ENCODE measurements around the gene SOX6. TPM values are rescaled to one million over a fixed set of nuclear protein-coding genes. Genes with fewer than 3 reads are reported as not detected.
"Not testable (repeated sequence)": the region's sequence is repeated elsewhere in the genome, so short reads cannot be mapped to it uniquely, and the experiment has no call there.

Gene SOX6
- total RNA-seq, 1 donor from 2014 or later = not detected

DNA sequence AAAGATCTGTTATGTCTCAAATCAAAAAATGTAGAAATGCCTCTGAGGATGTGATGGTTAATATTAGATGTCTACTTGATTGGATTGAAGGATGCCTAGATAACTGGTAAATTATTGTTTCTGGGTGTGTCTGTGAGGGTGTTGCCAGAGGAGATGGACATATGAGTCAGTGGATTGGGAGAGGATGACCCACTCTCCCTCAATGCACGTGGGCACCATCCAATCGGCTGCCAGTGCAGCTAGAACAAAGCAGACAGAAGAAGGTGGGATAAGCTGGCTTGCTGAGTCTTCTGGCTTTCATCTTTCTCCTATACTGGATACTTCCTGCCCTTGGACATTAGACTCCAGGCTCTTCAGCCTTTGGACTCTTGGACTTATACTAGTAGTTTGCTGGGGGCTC, 430.3 kb downstream of the SOX6 start:
- intact Hi-C loops (cut with micrococcal nuclease) = no loop called here
- no peak for DNase-seq
- H3K9me3 Mint-ChIP-seq = no peaks in the 10 kb centered on the region

DNA sequence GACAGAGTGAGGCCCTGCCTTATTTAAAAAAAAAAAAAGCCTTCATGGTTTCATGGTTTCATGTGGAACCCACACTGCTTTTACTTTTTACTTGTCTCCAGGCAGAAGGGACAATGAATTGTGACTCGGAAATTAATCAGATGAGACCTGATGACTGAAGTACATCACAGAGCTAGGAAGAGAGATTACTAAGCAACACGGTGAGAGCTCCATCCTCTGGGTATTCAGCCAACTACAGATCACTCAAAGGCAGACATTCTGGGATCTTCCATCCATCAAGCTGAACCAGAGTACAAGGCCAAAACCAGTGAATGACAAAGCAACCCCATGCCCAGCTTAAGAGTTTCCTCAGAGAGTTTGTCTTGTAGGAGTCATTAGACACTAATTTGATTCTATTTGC, 433.2 kb downstream of the SOX6 start:
- no peak overlapping the region for H3K27ac Mint-ChIP-seq
- H3K4me3 Mint-ChIP-seq = no peak overlapping the region
- intact Hi-C loops (cut with micrococcal nuclease) = no loop called here
- H3K36me3 Mint-ChIP-seq (ENCODE audit: low read depth) = no peaks in the 10 kb centered on the region
- DNase-seq = no peak
- H3K27me3 Mint-ChIP-seq = no peaks in the 10 kb centered on the region
- H3K4me1 Mint-ChIP-seq = no peaks in the 10 kb centered on the region
- no peaks in the 10 kb centered on the region for H3K9me3 Mint-ChIP-seq

More for the DNA sequence above, 430.3 kb downstream of the SOX6 start:
- Mint-ChIP-seq H3K27ac (no peak overlapping the region), H3K27me3 (no peaks in the 10 kb centered on the region), H3K36me3 (ENCODE audit: low read depth) (no peaks in the 10 kb centered on the region), H3K4me1 (no peaks in the 10 kb centered on the region), H3K4me3 (no peak overlapping the region)

DNA sequence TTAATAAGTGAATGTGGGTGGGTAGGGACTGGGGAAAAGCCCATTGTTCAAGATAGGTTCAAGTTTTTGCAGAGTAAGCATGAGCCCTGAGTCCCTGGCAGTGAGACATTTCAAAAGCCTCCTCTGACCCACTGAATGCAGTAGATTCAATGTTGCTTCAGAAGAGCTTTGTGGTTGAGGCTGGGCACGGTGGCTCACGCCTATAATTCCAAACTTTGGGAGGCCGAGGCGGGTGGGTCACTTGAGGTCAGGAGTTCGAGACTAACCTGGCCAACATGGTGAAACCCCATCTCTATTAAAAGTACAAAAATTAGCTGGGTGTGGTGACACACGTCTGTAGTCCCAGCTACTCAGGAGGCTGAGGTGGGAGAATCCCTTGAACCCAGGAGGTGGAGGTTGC, 433.6 kb downstream of the SOX6 start:
- H3K4me3 Mint-ChIP-seq; H3K27ac Mint-ChIP-seq; H3K36me3 Mint-ChIP-seq (ENCODE audit: low read depth); intact Hi-C loops (cut with micrococcal nuclease); H3K9me3 Mint-ChIP-seq; DNase-seq; H3K4me1 Mint-ChIP-seq; H3K27me3 Mint-ChIP-seq: not testable (repeated sequence)

DNA sequence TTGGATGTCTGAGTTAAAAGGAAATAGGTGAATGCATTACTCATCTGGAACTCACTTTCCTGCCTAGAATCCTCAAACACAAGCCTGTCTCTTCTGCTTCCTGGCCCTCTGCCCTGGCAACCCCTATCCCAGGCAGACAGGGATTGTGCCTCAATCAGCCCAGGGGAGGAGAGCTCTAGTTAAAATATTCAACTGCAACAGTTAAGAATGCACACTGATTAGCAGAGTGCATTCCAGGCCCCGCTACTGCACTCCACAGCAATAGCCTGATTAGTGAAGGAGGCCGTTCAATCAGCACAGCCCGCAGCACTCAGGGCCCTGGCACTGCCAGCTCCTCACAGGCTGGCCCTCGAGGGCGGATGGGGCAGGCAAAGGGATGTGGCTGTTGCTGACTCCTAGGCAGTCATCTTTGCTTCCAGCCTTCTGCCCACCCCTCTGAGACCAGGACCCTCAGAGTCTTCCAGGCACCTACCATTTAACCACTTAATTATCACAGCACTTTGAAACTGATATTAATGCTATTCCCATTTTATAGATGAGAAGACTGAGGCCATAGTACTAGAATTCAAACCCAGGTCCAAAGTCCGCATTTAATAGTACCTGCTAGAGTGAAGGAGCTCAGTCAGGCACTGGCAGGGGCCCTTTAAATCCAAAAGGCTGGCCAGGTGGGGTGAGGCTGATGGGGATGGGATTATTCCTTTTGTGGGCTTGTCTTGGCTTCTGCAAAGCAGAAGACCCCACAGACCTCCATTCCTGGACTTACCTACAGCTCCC, 435.3 kb downstream of the SOX6 start:
- Mint-ChIP-seq H3K4me1 (no peaks in the 10 kb centered on the region), H3K27ac (no peak overlapping the region), H3K9me3 (no peaks in the 10 kb centered on the region), H3K36me3 (ENCODE audit: low read depth) (no peaks in the 10 kb centered on the region), H3K4me3 (no peak overlapping the region), H3K27me3 (no peaks in the 10 kb centered on the region)
- DNase-seq = no peak
- intact Hi-C loops (cut with micrococcal nuclease) = no loop called here

DNA sequence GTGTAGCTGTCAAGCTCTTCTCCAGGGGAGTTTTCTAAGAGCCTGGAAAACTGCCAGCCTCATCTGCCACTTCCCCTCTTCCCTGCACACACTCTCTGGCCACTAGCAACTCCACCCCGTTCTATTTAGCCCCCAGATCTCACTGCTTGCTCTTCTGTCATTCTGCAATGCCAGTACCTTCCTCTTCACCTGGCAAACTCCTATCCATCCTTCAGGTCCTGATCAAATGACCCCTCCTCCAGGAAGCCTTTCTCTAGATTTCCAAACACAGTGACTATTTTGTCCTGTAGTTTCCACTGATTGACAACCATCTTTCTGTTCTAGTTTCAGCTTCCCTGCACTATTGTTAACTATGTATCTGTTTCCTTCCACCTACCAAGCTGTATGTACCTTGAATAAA, 437.7 kb downstream of the SOX6 start:
- no peaks in the 10 kb centered on the region for H3K4me1 Mint-ChIP-seq
- H3K36me3 Mint-ChIP-seq (ENCODE audit: low read depth) = no peaks in the 10 kb centered on the region
- no peaks in the 10 kb centered on the region for H3K9me3 Mint-ChIP-seq
- no peaks in the 10 kb centered on the region for H3K27me3 Mint-ChIP-seq
- intact Hi-C loops (cut with micrococcal nuclease) = no loop called here
- no peak overlapping the region for H3K4me3 Mint-ChIP-seq
- DNase-seq = no peak
- H3K27ac Mint-ChIP-seq = no peak overlapping the region

DNA sequence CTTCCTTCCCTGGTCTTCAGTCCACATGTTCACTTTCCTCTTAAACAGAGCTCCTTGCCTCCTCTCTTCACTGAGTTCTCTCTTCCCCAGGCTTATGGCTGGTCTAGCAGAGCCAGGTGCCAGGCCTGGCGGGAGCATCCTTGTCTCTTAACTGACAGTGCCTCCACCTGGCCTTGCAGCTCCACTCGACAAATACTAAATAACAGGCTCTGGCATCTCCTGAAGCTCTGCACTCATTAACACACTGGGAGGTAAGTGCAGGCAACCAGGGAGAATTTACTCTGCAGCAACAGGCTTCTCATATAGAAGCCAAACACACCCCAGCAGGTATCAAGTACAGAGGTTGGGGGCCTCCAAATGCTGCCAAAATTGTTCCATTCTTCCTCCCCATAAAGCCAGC, 438.1 kb downstream of the SOX6 start:
- Mint-ChIP-seq H3K9me3 (no peaks in the 10 kb centered on the region), H3K27me3 (no peaks in the 10 kb centered on the region), H3K27ac (no peak overlapping the region), H3K4me1 (no peaks in the 10 kb centered on the region), H3K4me3 (no peak overlapping the region), H3K36me3 (ENCODE audit: low read depth) (no peaks in the 10 kb centered on the region)
- intact Hi-C loops (cut with micrococcal nuclease) = no loop called here
- no peak for DNase-seq
